Colonic mucosa (tissue), 4 donors: ENCODE data around the gene ANKS1B. TPM values are rescaled to one million over a fixed set of nuclear protein-coding genes. Genes with fewer than 3 reads are reported as not detected.

Experiments
- DNase-seq: peaks from one replicate; pipeline ENCODE4 v3.0.0-alpha.2; 2020
- H3K27ac ChIP-seq: fragments of 200-600 bp; one replicate; pipeline ENCODE4 v1.8.0; 2021
- H3K27me3 ChIP-seq: fragments of 200-600 bp; one replicate; pipeline ENCODE4 v1.8.0; 2021
- H3K36me3 ChIP-seq: fragments of 200-600 bp; one replicate; pipeline ENCODE4 v1.8.0; 2021
- H3K4me1 ChIP-seq: fragments of 200-600 bp; one replicate; pipeline ENCODE4 v1.8.0; 2021; ENCODE audit warnings: mild to moderate bottlenecking
- H3K4me3 ChIP-seq: fragments of 200-600 bp; one replicate; pipeline ENCODE4 v1.8.0; 2021
- H3K9ac ChIP-seq, 2 donors: one replicate each; pipeline ENCODE4 v1.7.0; 2013; ENCODE audit warnings: control low read depth in 2 of 2, low read depth in 2 of 2, low read length in 2 of 2
- H3K9me3 ChIP-seq: fragments of 200-600 bp; one replicate; pipeline ENCODE4 v1.8.0; 2021
- CTCF ChIP-seq: fragments of 200-600 bp; IDR thresholded peaks from one replicate; pipeline ENCODE4 v1.8.0; 2022; ENCODE audit warnings: antibody characterized with exemption, mild to moderate bottlenecking
- intact Hi-C: fragments of 100-400 bp; cut with DNase I; formaldehyde crosslinking; loops from one replicate; pipeline ENCODE4 v1.14.1; 2022
- total RNA-seq, 2 donors: library from RNA; stranded (reverse); fragmentation: NEBNext Ultra II Directional in 1 of 2; extraction: Animal tissue kit (Norgen Biotek cat#: 25700) in 1 of 2; gene quantifications; one replicate each; pipeline ENCODE4 v1.2.1, GENCODE V29; 2021
- donor health status: healthy.
- donor health status: DM: no; HTN: no; CAD: no.
- donor health status: DM: no; HTN: no; CAD: no.

ANKS1B gene
- total RNA-seq, 2 donors from 2014 or later = 1.7 to 3.3 TPM

- Histone ChIP-seq H3K4me1 (no peaks in the 10 kb centered on the region), H3K36me3 (no peaks in the 10 kb centered on the region), H3K9me3 (no peaks in the 10 kb centered on the region), H3K4me3 (no peak overlapping the region), H3K27ac (no peak overlapping the region), H3K27me3 (no peaks in the 10 kb centered on the region), H3K9ac (no peak overlapping the region)
- DNase-seq = no peak
- intact Hi-C loops = no loop called here
- no peak for TF ChIP-seq CTCF
Measured at GRCh38 chr12:99130808-99131553, 853.8 kb downstream of the ANKS1B start.

GRCh38 chr12:99128246-99128802 lies 856.4 kb downstream of the ANKS1B start:
- Histone ChIP-seq H3K9me3 (no peaks in the 10 kb centered on the region), H3K4me1 (no peaks in the 10 kb centered on the region), H3K27me3 (no peaks in the 10 kb centered on the region), H3K9ac (no peak overlapping the region), H3K36me3 (no peaks in the 10 kb centered on the region), H3K27ac (no peak overlapping the region), H3K4me3 (no peak overlapping the region)
- no peak for TF ChIP-seq CTCF
- intact Hi-C loops = no loop called here
- DNase-seq = no peak

- no peak for DNase-seq
- Histone ChIP-seq H3K4me3 (no peak overlapping the region), H3K9me3 (no peaks in the 10 kb centered on the region), H3K27ac (no peak overlapping the region), H3K36me3 (no peaks in the 10 kb centered on the region), H3K4me1 (no peaks in the 10 kb centered on the region), H3K27me3 (no peaks in the 10 kb centered on the region), H3K9ac (no peak overlapping the region)
- no peak for TF ChIP-seq CTCF
- intact Hi-C loops = no loop called here
Measured at GRCh38 chr12:99122959-99123358, 861.8 kb downstream of the ANKS1B start.

- no peak for DNase-seq
- Histone ChIP-seq H3K4me3 (no peak overlapping the region), H3K9me3 (no peaks in the 10 kb centered on the region), H3K9ac (no peak overlapping the region), H3K4me1 (no peaks in the 10 kb centered on the region), H3K27me3 (no peaks in the 10 kb centered on the region), H3K27ac (no peak overlapping the region), H3K36me3 (no peaks in the 10 kb centered on the region)
- TF ChIP-seq CTCF = no peak
- intact Hi-C loops = no loop called here
Measured at GRCh38 chr12:99122496-99122895, 862.2 kb downstream of the ANKS1B start.

GRCh38 chr12:99121546-99121945 lies 863.2 kb downstream of the ANKS1B start:
- no peak overlapping the region for H3K9ac ChIP-seq
- no peaks in the 10 kb centered on the region for H3K4me1 ChIP-seq
- no peak for DNase-seq
- intact Hi-C loops = no loop called here
- H3K27ac ChIP-seq = no peak overlapping the region
- H3K4me3 ChIP-seq = no peak overlapping the region
- no peak for TF ChIP-seq CTCF
- H3K36me3 ChIP-seq = no peaks in the 10 kb centered on the region
- no peaks in the 10 kb centered on the region for H3K9me3 ChIP-seq
- H3K27me3 ChIP-seq = no peaks in the 10 kb centered on the region
